NCI-H2196 treated with DMSO at 0.1 percent for 48 hours (cell line): ENCODE data around the gene RAP1GDS1.
"Not testable (repeated sequence)": the region's sequence is repeated elsewhere in the genome, so short reads cannot be mapped to it uniquely, and the experiment has no call there.

Source experiments
- DNase-seq: peaks from one replicate; lab custom pipeline; 2025; ENCODE audit not compliant: unreplicated experiment; lab: John Stamatoyannopoulos, UW

The RAP1GDS1 gene

GRCh38 chr4:98430708-98431403 is 169.7 kb downstream of the RAP1GDS1 start:
- DNase-seq = no peak

- no peak for DNase-seq
These were observed 172.5 kb downstream of the RAP1GDS1 start for GRCh38 chr4:98433691-98434090.

GRCh38 chr4:98434816-98435215 is 173.6 kb downstream of the RAP1GDS1 start:
- no peak for DNase-seq

- no peak for DNase-seq
These were observed 183.2 kb downstream of the RAP1GDS1 start for GRCh38 chr4:98444371-98444770.

- no peak for DNase-seq
These were observed 185.6 kb downstream of the RAP1GDS1 start for GRCh38 chr4:98446499-98447375.

- no peak for DNase-seq
These were observed 186.5 kb downstream of the RAP1GDS1 start for GRCh38 chr4:98447648-98448047.

- DNase-seq = no peak
These were observed 187.7 kb downstream of the RAP1GDS1 start for GRCh38 chr4:98448908-98449307.

GRCh38 chr4:98452091-98452490 is 190.9 kb downstream of the RAP1GDS1 start:
- no peak for DNase-seq

GRCh38 chr4:98457422-98457821 is 196.2 kb downstream of the RAP1GDS1 start:
- not testable (repeated sequence) for DNase-seq

- not testable (repeated sequence) for DNase-seq
These were observed 200.1 kb downstream of the RAP1GDS1 start for GRCh38 chr4:98461121-98461865.

- no peak for DNase-seq
These were observed 201.3 kb downstream of the RAP1GDS1 start for GRCh38 chr4:98462487-98462886.

GRCh38 chr4:98466868-98467599 is 205.8 kb downstream of the RAP1GDS1 start:
- DNase-seq = no peak

- DNase-seq = no peak
These were observed 206.5 kb downstream of the RAP1GDS1 start for GRCh38 chr4:98467627-98468072.

GRCh38 chr4:98468709-98469108 is 207.5 kb downstream of the RAP1GDS1 start:
- DNase-seq = no peak

- no peak for DNase-seq
These were observed 208.6 kb downstream of the RAP1GDS1 start for GRCh38 chr4:98469771-98470170.

GRCh38 chr4:98470366-98470765 is 209.2 kb downstream of the RAP1GDS1 start:
- DNase-seq = no peak

- no peak for DNase-seq
These were observed 209.6 kb downstream of the RAP1GDS1 start for GRCh38 chr4:98470831-98471230.

- no peak for DNase-seq
These were observed 211.9 kb downstream of the RAP1GDS1 start for GRCh38 chr4:98473046-98473445.

GRCh38 chr4:98474408-98474844 is 213.2 kb downstream of the RAP1GDS1 start:
- DNase-seq = no peak

GRCh38 chr4:98476891-98477290 is 215.7 kb downstream of the RAP1GDS1 start:
- no peak for DNase-seq

GRCh38 chr4:98479590-98479989 is 218.4 kb downstream of the RAP1GDS1 start:
- DNase-seq = not testable (repeated sequence)
